ENCODE measurements around the gene CEP78. TPM values are rescaled to one million over a fixed set of nuclear protein-coding genes. Genes with fewer than 3 reads are reported as not detected.

The CEP78 gene
- polyA plus RNA-seq (2012; ENCODE audit: insufficient read depth, insufficient read length, low read depth), result 4.6 TPM

DNA sequence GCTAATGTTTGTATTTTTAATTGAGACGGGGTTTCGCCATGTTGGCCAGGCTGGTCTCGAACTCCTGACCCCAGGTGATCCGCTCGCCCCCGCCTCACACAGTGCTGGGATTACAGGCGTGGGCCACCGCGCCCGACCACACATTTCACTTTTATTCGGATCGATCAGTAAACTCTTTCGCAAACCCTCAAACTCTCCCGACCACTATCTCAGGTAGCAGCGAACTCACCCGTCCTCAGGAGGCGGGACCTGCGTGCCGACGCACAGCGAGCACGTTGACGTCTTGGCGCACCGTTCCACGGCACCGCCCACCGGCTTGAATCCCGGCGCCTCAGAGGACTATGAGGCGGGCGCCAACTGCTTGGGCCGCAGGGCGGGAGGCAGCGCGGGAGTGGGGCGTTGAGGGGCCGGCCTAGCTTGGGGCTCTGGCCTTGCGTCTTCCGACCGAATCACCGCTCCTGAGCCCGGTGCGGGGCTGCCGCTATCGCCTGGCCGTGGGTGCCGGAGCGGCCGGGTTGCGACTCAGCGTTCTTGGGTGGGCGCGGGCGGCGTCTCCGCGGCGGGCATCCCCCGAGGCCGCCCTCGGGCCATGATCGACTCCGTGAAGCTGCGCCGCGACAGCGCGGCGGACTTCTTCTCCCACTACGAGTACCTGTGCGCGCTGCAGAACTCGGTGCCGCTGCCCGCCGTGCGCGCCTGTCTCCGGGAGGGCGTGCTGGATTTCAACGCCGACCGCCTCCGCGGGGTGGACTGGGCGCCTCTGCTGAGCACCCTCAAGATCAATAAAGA is at the start of gene CEP78:
CEP78 (plus strand) TSS at position 314 of the 789 bp plus-strand sequence; CDS start at position 590, 276 bp downstream.
- peak within 1 kb of the TSS; percentile 85 for H3K4me3 ChIP-seq (ENCODE audit: low read depth, low read length)

GRCh38 chr9:78187763-78188484 is 48.0 kb upstream of the CEP78 start:
- Histone ChIP-seq H3K9me3 (no peaks in the 10 kb centered on the region), H3K27me3 (no peaks in the 10 kb centered on the region; the same call in 1 of the 2 replicates), H3K4me3 (ENCODE audit: low read depth, low read length) (no peak overlapping the region), H3K4me1 (no peaks in the 10 kb centered on the region), H3K36me3 (no peaks in the 10 kb centered on the region)
- no peak for TF ChIP-seq CTCF (IDR thresholded peaks at IDR 0.05; ENCODE audit: low read depth, low read length)
- DNase-seq, result no peak

More for the DNA sequence above, at the start of gene CEP78:
- TF ChIP-seq CTCF (IDR thresholded peaks at IDR 0.05; ENCODE audit: low read depth, low read length), result no peak
- Histone ChIP-seq H3K9me3 (no peaks in the 10 kb centered on the region), H3K4me1 (no peaks in the 10 kb centered on the region), H3K36me3 (peaks cover 5% of the 10 kb centered on the region), H3K27me3 (peaks cover 3% of the 10 kb centered on the region; the same call in 1 of the 2 replicates)
- peak; percentile 96 for DNase-seq

- no peak overlapping the region for H3K4me3 ChIP-seq (ENCODE audit: low read depth, low read length)
- H3K9me3 ChIP-seq, result no peaks in the 10 kb centered on the region
- TF ChIP-seq CTCF (IDR thresholded peaks at IDR 0.05; ENCODE audit: low read depth, low read length), result no peak
- DNase-seq, result no peak
- H3K4me1 ChIP-seq, result no peaks in the 10 kb centered on the region
- H3K27me3 ChIP-seq, result no peaks in the 10 kb centered on the region; the same call in 1 of the 2 replicates
- no peaks in the 10 kb centered on the region for H3K36me3 ChIP-seq
Observed at GRCh38 chr9:78188594-78188993, 47.3 kb upstream of the CEP78 start.

GRCh38 chr9:78189001-78189400 is 46.9 kb upstream of the CEP78 start:
- Histone ChIP-seq H3K9me3 (no peaks in the 10 kb centered on the region), H3K36me3 (no peaks in the 10 kb centered on the region), H3K4me3 (ENCODE audit: low read depth, low read length) (no peak overlapping the region), H3K27me3 (no peaks in the 10 kb centered on the region; the same call in 1 of the 2 replicates), H3K4me1 (no peaks in the 10 kb centered on the region)
- DNase-seq, result no peak
- TF ChIP-seq CTCF (IDR thresholded peaks at IDR 0.05; ENCODE audit: low read depth, low read length), result no peak

DNA sequence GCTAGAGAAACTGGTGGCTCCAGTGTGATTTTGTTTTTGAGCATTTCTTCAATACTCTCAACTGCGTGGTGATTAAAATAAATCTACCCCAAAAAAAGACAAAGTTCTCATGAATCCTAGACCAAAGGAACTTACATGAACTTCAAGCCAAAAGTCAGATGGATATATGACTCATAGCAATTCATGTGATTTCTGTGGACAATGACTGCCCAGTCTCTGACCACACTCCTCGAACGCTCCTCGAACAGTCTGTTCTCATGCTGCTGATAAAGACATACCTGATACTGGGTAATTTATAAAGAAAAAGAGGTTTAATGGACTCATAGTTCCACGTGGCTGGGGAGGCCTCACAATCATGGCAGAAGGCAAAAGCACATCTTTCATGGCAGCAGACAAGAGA is 46.4 kb upstream of the CEP78 start:
- Histone ChIP-seq H3K4me3 (ENCODE audit: low read depth, low read length) (no peak overlapping the region), H3K9me3 (no peaks in the 10 kb centered on the region), H3K36me3 (no peaks in the 10 kb centered on the region), H3K4me1 (no peaks in the 10 kb centered on the region), H3K27me3 (no peaks in the 10 kb centered on the region; the same call in 1 of the 2 replicates)
- no peak for DNase-seq
- no peak for TF ChIP-seq CTCF (IDR thresholded peaks at IDR 0.05; ENCODE audit: low read depth, low read length)
